NCI-H526 treated with DMSO at 0.1 percent for 48 hours (cell line): ENCODE data around the gene ACAP3.
A peak's percentile ranks its signal among the peaks of the same experiment; 100 is the strongest.
"Not testable (repeated sequence)": the region's sequence is repeated elsewhere in the genome, so short reads cannot be mapped to it uniquely, and the experiment has no call there.

Experiments used
- DNase-seq: peaks from one replicate; lab custom pipeline; 2025; lab: John Stamatoyannopoulos, UW

The ACAP3 gene

DNA sequence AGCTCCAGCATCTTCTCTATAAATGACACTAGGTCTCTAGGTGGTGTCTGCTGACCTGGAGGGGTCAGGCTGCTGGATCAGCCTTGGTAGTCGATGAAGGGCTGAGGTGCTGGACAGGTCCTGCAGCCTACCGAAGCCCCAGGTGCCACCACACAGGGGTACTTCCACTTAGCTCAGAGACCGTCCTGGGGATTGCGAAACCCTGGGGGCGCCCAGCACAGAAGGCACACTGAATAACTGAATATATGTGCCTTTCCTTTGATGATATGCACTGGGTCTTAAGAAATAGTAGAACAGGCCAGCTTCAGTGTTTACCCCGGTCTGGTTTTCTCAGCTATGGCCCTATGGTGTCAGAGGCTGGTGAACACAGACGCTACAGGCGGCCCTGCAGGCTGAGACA, 45.0 kb downstream of the ACAP3 start:
- no peak for DNase-seq

DNA sequence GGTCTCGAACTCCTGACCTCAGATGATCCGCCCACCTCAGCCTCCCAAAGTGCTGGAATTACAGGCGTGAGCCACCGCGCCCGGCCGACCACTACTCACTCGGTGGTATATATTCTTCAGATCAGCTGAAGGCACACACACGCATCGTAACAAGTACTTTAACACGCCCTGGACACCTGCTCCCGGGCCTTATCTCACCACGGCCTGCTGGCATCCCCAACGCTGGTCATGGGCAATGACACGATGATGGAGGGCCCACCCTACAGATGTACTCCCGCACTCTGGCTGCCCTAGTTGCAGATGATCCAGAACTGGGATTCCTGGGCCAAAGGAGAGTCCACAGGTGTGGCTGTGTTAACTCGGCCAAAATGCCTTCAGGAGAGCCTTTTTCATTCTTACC, 45.7 kb downstream of the ACAP3 start:
- DNase-seq = no peak

DNA sequence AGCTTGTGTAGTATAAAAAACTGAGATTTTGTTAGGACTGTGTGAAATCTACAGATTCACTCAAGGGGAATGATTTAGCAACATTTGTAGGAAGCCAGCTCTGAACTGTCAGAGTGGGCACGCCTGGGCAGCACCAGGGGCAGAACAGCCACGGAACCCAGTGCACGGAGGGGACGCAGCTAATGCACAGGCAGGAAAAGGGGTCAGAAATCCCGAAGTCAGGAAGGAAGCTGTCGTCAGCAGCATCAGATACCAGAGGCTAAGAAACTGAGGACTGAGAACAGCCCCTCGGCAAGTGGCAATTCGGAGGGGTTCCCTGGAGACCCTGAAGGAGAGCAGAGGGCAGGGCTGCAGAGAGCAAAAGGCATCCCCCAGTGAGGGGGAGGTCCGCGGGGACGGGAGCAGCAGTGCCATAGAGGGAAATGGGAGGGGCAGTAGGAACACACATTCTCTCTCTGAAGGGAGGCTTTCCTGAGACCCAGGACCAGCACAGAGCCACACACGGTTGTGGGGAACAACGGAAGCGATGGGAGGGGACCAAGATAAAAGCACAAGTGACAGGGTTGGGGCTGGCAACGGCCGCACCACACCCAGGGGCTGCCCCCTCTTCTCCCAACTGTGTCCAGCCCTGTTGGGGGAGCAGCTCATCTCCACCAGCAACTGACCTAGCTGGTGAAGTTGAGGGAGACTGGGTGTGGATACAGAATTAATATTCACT, 46.7 kb downstream of the ACAP3 start:
- DNase-seq = no peak

DNA sequence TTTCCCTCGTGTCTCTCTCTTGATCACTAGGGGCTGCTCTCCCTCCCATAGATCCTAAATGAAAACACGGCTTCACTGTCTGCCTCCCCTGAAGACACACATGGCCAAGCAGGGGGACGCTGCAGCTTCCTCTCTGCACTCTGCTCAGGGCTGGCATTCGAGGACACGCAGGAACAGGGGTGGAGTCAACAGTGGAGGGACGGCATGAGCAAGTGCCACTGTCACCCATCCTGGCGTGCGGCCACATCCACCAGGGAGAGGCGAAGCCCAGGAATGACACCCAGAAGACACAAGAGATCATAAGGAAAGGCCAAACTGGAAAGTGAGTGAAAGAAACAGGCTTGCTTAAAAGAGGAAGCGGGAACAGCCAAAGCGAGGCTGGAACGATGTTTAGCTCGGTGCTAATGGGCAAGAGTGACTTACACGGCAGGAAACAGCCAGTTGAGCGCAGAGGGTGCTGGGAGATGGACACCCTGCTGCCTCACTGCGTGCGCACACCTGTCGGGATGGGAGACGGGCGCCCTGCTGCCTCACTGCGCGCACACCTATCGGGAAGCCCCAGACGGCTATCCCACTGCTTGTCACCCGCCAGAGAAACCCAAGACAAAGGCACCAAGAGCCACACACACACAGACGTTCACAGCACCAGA, 47.7 kb downstream of the ACAP3 start:
- DNase-seq = no peak

DNA sequence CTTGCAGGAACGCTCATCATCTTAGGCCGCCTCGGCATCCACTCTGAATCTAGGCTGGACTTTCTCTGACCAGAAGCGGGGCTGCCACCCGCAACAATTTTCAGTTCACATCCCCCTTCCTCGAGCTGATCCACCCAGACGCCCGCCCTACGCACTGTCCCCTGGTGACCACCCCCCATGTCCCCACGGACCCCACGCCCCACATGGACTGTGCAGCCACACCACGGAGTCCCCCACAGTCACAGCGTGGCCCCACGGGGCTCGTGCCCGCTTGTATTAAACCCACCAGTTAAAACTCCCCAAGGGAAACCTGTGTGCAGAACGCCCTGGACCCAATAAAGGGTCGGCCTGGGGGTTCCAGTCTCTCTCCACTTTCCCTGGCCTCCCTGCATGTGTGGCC, 48.2 kb downstream of the ACAP3 start:
- no peak for DNase-seq

DNA sequence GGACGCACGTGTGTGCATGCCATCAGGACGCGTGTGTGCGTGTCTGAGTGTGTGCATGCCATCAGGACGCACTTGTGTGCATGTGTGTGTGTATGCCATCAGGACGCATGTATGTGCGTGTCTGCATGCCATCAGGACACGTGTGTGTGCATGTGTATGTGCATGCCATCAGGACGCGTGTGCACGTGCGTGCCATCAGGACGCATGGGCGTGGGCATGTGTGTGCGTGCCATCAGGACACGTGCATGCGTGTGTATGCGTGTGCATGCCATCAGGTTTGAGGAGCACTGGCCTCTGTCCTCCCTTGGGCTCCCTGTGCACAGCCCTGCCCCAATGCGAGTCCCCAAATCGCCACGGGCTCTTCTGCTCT, 48.6 kb downstream of the ACAP3 start:
- DNase-seq = no peak

DNA sequence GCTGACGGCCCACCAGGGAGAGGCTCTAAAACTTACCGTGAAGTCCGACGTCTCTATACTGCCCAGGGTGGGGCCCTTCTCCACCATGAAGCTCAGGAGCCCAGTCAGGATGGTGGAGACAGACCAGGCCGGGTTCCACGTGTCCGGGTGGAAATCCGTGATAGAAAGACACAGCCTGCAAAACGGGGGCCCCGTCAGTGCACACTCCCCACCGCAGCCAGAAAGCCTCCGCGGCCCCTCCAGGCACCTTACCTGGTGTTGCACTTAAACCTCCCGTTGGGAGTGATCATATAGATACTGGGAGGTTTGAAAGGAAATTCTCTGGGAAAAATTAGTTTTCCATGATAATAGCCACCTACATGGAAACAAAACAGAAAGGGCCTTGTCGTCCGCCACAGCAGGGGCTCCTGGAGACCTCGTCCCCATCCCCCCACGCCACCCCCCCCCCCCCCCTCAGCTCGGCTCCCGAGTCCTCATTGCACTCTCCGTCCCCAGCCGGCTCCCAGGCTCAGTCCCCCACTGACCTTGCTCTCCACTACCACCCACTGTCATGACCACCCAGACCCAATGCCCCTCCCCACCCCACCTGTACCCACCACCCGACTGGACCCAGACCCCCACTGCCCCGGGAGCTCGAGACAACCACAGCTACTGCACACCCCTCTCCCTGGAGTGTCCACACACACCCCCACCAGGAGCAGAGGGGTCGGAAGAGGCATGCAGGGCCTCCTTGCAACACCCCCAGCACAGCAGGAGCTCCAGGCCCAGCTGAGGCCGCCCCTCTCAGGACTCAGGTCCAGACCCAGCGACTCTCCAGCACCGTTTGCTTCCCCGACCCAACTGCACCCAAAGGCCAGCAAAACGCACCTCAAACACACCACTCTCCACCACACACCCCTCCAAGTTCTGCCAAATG, 50.5 kb downstream of the ACAP3 start:
- DNase-seq = no peak

DNA sequence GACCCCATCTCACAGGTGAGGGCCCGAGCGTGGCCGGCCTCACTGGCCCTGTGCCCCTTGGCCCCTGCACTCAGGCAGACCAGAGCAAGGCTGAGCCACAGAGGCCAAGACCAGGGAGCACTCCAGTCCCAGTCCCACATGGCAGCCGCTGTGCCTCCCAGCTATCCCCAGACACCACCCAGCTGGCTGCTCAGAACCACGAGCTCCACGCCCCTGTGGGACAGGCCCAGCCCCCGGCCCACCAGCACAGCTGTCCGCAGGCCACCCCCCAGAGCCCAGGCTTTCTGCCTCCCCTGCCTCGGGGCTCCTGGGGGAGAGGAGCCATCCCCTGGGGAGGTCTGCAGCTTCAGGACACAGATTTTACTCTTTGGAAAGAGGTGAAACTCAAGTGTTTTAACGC, 52.1 kb downstream of the ACAP3 start:
- no peak for DNase-seq

DNA sequence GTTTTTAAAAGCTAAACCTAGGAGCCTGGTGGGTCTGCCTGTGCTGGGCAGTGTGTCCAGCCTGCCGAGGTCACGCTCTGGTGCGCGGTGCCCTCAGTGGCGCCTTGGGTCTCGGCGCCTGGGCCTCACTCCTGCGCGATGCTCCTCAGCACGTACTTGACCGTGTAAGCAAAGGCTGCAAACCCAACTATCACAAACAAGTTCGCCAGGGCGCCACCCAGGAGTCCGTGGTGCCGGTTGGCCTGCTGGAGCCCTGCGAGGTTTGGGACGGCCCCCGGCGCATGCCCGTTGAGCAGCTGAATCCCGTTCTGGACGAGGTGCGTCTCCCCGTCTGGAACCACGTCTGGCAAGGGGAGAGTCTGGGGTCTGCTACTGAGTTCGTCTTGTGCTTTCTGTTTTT, 52.7 kb downstream of the ACAP3 start:
- DNase-seq = no peak

DNA sequence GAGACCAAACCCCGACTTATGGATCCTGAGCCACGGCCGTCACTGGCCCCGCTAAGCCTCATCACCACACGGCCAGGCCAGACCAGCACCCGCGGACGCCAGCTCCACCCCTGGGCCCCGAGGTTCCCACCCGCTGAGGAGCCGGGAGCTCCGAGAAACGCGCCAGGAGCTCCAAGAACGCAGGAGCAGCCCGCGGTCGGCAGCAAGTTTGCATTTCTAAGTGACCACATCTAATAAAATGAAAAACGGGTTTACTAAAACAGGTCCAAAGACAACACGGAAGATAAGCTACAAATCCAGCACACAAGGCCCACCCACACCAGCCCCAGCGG, 53.1 kb downstream of the ACAP3 start:
- DNase-seq = no peak

DNA sequence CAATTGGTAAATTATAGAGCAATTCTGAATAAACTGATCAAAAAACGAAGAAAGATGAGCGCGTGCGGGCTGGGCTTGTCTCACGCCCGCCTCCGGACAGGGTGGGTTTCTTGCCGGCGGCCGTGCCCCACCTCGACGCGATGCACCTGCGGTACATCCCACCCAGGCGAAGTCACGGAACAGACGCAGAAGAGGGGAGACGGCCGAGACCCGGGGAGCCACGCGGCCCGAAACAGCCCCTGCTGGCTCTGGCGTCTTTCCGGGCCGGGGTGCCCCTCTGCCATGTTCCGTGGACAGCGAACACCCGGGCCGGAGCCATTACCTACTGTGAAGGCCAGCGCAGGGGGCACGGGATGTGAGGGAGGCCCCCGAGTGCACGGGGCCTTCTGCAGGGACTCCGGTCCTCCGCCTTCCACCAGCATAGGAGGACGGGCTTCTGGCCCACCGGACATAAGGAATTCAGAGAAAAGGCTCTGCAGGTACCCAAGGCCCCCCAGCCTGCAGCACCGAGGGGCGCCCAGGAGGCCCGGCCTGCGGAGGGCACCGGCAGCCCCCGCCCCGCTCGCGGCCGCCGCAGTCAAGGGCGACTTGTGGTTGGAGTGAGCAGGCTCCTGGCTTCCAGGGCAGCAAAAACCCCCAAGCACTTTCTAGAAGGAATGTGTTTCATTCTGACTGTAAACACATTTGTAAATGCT, 53.6 kb downstream of the ACAP3 start:
- no peak for DNase-seq

DNA sequence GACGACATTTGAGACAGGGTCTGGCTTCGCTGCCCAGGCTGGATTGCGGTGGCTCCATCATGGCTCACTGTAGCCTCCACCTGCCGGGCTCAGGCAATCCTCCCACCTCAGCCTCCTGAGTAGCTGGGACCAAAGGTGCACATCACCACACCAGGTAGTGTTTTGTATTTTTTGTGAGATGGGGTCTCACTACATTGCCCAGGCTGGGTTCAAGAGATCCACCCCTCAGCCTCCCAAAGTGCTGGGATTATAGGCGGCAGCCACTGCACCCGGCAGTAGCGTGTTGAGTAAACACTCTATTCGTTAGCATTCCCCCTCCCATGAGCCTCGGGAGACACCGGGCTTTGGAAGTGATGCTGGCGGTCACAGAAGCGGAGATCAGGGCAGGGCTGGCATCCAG, 54.4 kb downstream of the ACAP3 start:
- DNase-seq = no peak

DNA sequence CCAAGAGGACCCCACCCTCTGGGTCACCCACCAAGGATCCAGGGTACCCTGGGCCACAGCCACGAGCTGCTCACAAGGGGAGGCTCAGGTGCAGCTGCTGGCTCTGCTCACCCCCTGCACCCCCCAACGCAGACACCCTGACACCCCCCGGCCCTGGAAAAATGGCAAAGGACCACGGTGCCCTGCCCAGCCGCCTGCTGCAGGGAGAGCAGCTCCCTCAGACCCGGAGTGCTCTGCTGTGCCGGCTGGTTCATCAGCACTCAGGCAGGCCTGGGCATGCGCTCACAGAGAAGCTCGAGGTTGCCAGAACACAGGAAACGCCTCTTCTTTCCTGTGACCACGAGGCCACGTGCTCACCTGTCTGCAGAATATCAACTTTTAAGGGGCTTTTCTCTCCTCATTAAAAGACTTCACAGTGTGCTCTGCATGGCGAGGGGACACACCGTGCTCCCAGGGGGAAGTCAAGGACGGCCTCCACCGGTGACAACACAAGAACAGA, 56.9 kb downstream of the ACAP3 start:
- peak; percentile 21 for DNase-seq

DNA sequence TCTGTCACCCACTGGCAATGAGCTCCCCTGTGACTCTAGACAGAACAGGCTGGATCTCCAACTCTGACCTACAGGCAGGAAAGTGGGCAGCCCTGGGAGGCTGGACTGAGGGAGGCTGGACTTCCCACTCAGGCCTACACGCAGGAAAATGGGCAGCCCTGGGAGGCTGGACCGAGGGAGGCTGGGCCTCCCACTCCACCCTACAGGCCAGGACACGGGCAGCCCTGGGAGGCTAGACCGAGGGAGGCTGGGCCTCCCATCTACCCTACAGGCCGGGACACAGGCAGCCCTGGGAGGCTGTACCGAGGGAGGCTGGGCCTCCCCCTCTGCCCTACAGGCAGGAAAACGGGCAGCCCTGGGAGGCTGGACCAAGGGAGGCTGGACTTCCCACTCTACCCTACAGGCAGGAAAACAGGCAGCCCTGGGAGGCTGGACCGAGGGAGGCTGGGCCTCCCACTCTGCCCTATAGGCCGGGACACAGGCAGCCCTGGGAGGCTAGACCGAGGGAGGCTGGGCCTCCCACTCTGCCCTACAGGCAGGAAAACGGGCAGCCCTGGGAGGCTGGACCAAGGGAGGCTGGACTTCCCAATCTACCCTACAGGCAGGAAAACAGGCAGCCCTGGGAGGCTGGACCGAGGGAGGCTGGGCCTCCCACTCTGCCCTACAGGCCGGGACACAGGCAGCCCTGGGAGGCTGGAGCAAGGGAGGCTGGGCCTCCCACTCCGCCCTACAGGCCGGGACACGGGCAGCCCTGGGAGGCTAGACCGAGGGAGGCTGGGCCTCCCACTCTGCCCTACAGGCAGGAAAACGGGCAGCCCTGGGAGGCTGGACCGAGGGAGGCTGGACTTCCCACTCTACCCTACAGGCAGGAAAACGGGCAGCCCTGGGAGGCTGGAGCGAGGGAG, 59.5 kb downstream of the ACAP3 start:
- not testable (repeated sequence) for DNase-seq

DNA sequence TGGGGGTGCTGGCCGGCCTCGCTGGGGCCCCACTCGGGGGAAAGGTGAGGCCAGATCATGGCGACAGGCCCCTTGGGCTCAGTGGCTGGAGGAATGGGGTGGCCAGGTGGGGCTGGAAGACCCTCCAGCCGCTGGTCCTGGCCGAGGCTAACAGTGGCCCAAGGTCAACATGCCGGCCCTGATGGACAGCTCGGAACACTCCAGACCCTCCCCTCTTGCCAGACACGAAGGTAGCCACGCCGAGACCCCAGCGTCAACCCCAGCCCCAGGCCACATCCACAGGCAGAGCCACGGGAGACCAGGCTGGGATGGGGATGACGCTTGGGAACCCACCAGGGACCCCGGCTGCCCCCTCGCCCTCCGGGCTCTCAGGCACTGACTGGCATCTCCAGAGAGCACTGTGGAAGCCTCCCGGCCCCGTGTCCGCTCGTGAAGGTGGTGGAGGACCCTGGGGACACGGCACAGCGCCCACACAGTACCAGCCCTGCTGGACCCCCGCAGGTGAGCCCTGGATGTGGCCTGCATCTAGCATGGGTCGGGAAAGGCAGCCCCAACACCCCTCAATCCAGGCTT, 60.3 kb downstream of the ACAP3 start:
- no peak for DNase-seq

DNA sequence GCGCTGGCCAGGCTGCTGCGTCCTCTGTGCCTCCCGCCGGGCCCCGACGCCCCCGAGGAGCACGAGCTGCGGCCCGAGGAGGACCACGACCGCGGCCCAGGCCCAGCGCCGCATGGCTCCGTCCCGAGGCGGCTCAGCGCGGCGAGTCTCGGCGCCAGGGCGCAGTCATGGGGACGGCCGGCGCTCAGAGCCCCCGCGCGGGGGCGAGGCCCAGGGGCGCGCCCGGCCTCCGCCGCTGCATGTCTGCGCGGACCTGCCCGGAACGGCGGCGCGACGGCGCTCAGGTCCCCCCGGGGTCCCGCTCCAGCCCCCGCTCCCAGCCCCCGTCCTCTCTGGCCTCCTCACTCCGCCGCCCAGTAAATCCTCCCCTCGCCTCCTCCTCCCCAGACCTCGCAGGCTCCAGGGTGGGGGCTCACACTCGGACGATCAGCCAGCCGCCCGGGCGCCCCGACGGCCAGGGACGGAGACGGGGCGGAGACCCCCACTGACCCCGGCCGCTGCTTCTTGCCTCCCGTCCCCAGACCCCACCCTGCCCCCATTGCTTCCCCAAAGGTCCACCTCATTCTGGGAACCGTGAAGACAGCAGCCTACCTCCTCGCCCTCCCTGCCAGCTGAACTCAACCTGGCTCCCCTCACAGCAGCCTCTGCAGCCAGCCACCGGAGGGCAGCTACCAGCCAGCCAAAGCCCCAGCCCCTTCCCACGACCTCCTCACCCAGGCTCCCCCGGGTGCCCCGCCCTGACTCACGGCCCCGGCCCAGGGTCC, 61.0 kb downstream of the ACAP3 start, which contains the start of gene C1QTNF12:
C1QTNF12 (minus strand) TSS at position 146 of the 764 bp plus-strand sequence; CDS start at position 114, 32 bp downstream.
- no peak for DNase-seq

DNA sequence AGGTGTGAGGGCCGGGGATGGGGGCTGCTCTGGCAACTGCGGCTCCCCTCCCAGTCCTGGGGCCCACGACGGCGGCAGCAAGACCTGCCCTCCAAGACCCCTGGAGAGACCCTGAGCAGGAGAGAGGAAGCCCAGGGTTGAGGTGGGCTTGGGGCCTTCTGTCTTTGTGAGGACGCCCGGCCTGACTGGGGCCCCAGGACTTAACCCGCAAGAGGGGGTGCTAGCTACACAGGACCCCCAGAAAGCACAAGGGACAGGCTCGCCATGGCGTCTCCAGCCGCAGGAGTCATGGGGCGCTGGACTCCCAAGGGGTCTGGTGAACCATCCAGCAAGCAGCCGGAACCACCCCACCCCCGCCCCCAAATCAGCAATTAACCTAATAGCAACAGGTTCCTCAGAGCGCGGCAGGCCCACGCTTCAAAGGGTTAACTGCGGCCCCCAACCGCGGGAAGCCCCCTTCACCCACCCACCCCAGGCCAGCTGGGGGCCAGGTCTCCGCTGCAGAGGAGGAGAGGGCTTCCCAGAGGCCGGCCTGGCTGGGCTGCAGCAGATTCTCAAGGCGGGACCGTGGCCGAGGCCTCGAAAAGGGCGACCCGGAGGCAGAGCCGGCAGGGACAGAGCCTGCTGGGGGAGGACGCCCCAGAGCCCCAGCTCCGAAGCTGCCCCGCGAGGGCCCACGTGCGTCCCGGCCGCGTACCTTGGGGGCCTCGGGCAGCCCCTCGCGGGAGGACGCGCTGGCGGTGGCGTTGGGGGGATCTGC, 61.7 kb downstream of the ACAP3 start:
- DNase-seq = no peak

DNA sequence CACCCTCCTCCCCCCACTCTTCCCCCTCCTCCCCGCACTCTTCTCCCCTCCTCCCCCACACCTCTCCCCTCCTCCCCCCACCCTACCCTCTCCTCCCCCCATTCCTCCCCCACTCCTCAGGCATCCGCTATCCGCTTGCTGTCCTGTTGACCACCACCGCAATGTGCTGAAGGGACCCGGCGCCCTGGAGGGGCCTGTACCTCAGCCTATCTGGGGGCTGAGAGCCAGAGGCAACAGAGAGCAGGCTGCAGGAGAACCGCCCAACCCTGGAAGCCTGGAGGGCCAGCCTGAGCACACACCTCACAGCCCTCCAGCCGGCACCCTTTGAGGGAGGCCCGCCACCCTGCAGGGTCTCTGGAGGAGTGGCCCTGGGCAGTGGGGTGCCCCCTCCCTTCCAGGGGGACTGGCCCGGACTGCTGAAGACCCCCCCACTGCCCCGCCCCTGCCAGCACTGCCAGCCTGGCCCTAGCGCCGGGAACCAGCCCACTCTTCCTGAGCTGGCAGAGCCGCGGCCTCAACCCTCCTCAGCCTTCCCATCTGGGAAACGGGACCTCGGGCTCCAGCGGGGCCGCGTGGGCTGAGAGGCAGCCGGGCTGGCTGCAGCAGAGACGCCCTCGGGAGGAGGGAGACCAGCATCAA, 62.4 kb downstream of the ACAP3 start:
- DNase-seq = no peak
